ENCODE results near the gene DYNLT1. TPM values are rescaled to one million over a fixed set of nuclear protein-coding genes. Genes with fewer than 3 reads are reported as not detected.
A peak's percentile ranks its signal among the peaks of the same experiment; 100 is the strongest.

DYNLT1 gene
- total and polyA plus RNA-seq, 2 of the 4 experiments (the other 2 are of a cell fraction), result 235 to 349 TPM

- H4K5ac ChIP-seq (ENCODE audit: low read depth, low read length), result no peak overlapping the region
- H2BK5ac ChIP-seq (ENCODE audit: low read depth, low read length, poor library complexity, severe bottlenecking), result no peak overlapping the region
- ATAC-seq (ENCODE audit: low read depth) (peak; percentile 64), DNase-seq (peak; percentile 71)
- H2BK15ac ChIP-seq (ENCODE audit: low read depth, low read length), result no peak overlapping the region
- H4K91ac ChIP-seq (ENCODE audit: insufficient read depth, low read depth, low read length), result no peak overlapping the region; the same call in 1 of the 2 replicates
- no peak overlapping the region for H3K4ac ChIP-seq (ENCODE audit: low read depth, low read length)
- H2AK5ac ChIP-seq (ENCODE audit: low read depth, low read length), result peak overlapping the region; percentile 78; the same call in 1 of the 2 replicates
- TF ChIP-seq MAZ (IDR thresholded peaks at IDR 0.05; ENCODE audit: borderline replicate concordance, low read depth, low read length) (no peak), CEBPB (IDR thresholded peaks at IDR 0.05; ENCODE audit: low read depth, low read length) (peak; percentile 77)
- H3K23ac ChIP-seq (ENCODE audit: low read depth, low read length), result no peak overlapping the region
- in situ Hi-C loops (cut with MboI; ENCODE audit: low sequenced_read_pairs) (no loop called here), dilution Hi-C loops (cut with HindIII; ENCODE audit: low sequenced_read_pairs, unreplicated experiment) (no loop called here), intact Hi-C loops (cut with micrococcal nuclease) (no loop called here)
- no peak overlapping the region for H2AFZ ChIP-seq (replicated peaks; ENCODE audit: low read length, poor library complexity)
- no peak overlapping the region for H3K18ac ChIP-seq (ENCODE audit: low read depth, low read length)
- no peaks in the 10 kb centered on the region for H3K27me3 ChIP-seq (ENCODE audit: control insufficient read depth, insufficient read depth, low read length)
- H3K9ac ChIP-seq (ENCODE audit: low read depth, low read length), result no peak overlapping the region
- H3K4me1 ChIP-seq (ENCODE audit: control insufficient read depth, insufficient read depth, low read length), result peaks cover 8% of the 10 kb centered on the region; the same call in 1 of the 2 replicates
- no peaks in the 10 kb centered on the region for H4K20me1 ChIP-seq (ENCODE audit: insufficient read depth, low read length)
- H3K9me3 ChIP-seq (ENCODE audit: control insufficient read depth, insufficient read depth, low read length), result no peaks in the 10 kb centered on the region
- BruUV-seq (replicated peaks), result no TSS peak
- no peak overlapping the region for H3K4me3 ChIP-seq (ENCODE audit: insufficient read depth, low read depth, low read length)
- no peak overlapping the region for H2BK120ac ChIP-seq (ENCODE audit: low read depth, low read length)
- H2BK20ac ChIP-seq (ENCODE audit: low read depth, low read length), result no peak overlapping the region
- no peak overlapping the region for H3K14ac ChIP-seq (replicated peaks; ENCODE audit: low read depth, low read length)
- H3K79me1 ChIP-seq (ENCODE audit: low read depth in 1 of 2, low read length in 2 of 2), result no peaks in the 10 kb centered on the region
- H3K36me3 ChIP-seq (ENCODE audit: control insufficient read depth, insufficient read depth, low read length), result no peaks in the 10 kb centered on the region
- H3K4me2 ChIP-seq (ENCODE audit: low read depth, low read length), result no peak overlapping the region
- no peaks in the 10 kb centered on the region for H3K9me1 ChIP-seq (ENCODE audit: insufficient read depth, low read length)
- ChIA-PET CTCF (interaction anchor here (0.9 kb wide), 1 partner anchor 15 kb away, joined by 3 read pairs; no protein-coding TSS in a partner anchor), POLR2A (ENCODE audit: unreplicated experiment) (no interaction called here)
- H4K8ac ChIP-seq (ENCODE audit: low read depth in 2 of 2, low read length in 2 of 2), result 0 out of 4 replicates have a peak overlapping the region, but pooled peaks of 1 of the 2 experiments have one; percentile 3
- 96% methylated on average over 11 of the region's 14 CpGs; no CpG with 5 or more reads in 1 of the 2 experiments for WGBS, 2 experiments (ENCODE audit: extremely low coverage in 2 of 2, insufficient read length in 1 of 2)
- no peak overlapping the region for H3K56ac ChIP-seq (ENCODE audit: extremely low read depth, insufficient read depth, low read length)
- no peak overlapping the region for H2AK9ac ChIP-seq (replicated peaks; ENCODE audit: low read depth, low read length, poor library complexity)
- no peak overlapping the region for H3K27ac ChIP-seq (ENCODE audit: insufficient read depth, low read length)
Measured at GRCh38 chr6:158666628-158667359, 22.3 kb upstream of the DYNLT1 start.

All from IMR-90 (cell line).